ENCODE data around the gene RBM38.

GRCh38 chr20:57347393-57347792, 43.8 kb upstream of the RBM38 start:
- TF ChIP-seq CTCF (IDR thresholded peaks at IDR 0.05), result no peak
- TF ChIP-seq POLR2A (IDR thresholded peaks at IDR 0.05), result no peak
- TF ChIP-seq EP300 (IDR thresholded peaks at IDR 0.05), result no peak
